OCI-LY3 (cell line): ENCODE measurements around the gene PPY.
"Not testable (repeated sequence)": the region's sequence is repeated elsewhere in the genome, so short reads cannot be mapped to it uniquely, and the experiment has no call there.

Experiments used
- H2AFZ ChIP-seq: fragments of 200-600, 300-600 bp; shearing (Covaris generic); 2 replicates; pipeline ENCODE4 v1.6.0; 2014; ENCODE audit warnings: antibody characterized with exemption, low read depth, low read length
- H3K27ac ChIP-seq: fragments of 200-600, 300-600 bp; sonication (generic); 2 replicates; pipeline ENCODE4 v1.5.1; 2014; ENCODE audit warnings: mild to moderate bottlenecking, low read length, moderate library complexity, mixed read lengths
- H3K27me3 ChIP-seq: fragments of 200-600, 300-600 bp; sonication (generic); 2 replicates; pipeline ENCODE4 v1.6.1; 2014; ENCODE audit warnings: low read depth, low read length, mixed read lengths
- H3K36me3 ChIP-seq: fragments of 200-600, 300-600 bp; sonication (generic); replicated peaks from 2 replicates; pipeline ENCODE3; 2014; ENCODE audit warnings: low read depth, low read length, mixed read lengths
- H3K4me1 ChIP-seq: fragments of 300-600, 200-600 bp; sonication (generic); 2 replicates; pipeline ENCODE4 v1.6.1; 2014; ENCODE audit warnings: low read length, mixed read lengths
- H3K4me2 ChIP-seq: fragments of 200-600, 300-600 bp; sonication (generic); 2 replicates; pipeline ENCODE4 v1.6.1; 2014; ENCODE audit warnings: low read length, mixed read lengths
- H3K4me3 ChIP-seq: fragments of 300-600, 200-600 bp; sonication (generic); 2 replicates; pipeline ENCODE4 v1.5.1; 2014; ENCODE audit warnings: antibody characterized with exemption, mild to moderate bottlenecking, low read length, moderate library complexity
- H3K79me2 ChIP-seq: fragments of 300-600, 200-600 bp; shearing (Covaris generic); 2 replicates; pipeline ENCODE4 v1.6.1; 2014; ENCODE audit warnings: mild to moderate bottlenecking, low read length, mixed read lengths
- H3K9ac ChIP-seq: fragments of 300-600, 200-600 bp; shearing (Covaris generic); 2 replicates; pipeline ENCODE4 v1.6.0; 2014; ENCODE audit warnings: mild to moderate bottlenecking, low read length, moderate library complexity
- H3K9me3 ChIP-seq: fragments of 200-600, 300-600 bp; shearing (Covaris generic); 2 replicates; pipeline ENCODE4 v1.6.1; 2014; ENCODE audit warnings: low read length, mixed read lengths; ENCODE audit not compliant: insufficient read depth
- H4K20me1 ChIP-seq: fragments of 200-600, 300-600 bp; sonication (generic); 2 replicates; pipeline ENCODE4 v1.6.1; 2016; ENCODE audit warnings: low read length, mixed read lengths; ENCODE audit not compliant: insufficient read depth
- CTCF ChIP-seq: fragments of 200-600, 300-600 bp; sonication (generic); IDR thresholded peaks from 2 replicates; pipeline ENCODE4 v1.5.1; 2014; ENCODE audit warnings: antibody characterized with exemption, low read length, low read depth
- EZH2phosphoT487 ChIP-seq: fragments of 200-600 bp; shearing (Covaris generic); IDR thresholded peaks from 2 replicates; pipeline ENCODE4 v1.6.1; 2018; ENCODE audit warnings: antibody characterized with exemption, mixed run types, low read depth

PPY gene

GRCh38 chr17:43961954-43962353 is 19.7 kb upstream of the PPY start:
- Histone ChIP-seq H3K27me3 (no peaks in the 10 kb centered on the region), H3K9ac (no peak overlapping the region), H3K27ac (no peak overlapping the region), H2AFZ (peak overlapping the region; percentile 63; the same call in 1 of the 2 replicates), H4K20me1 (no peaks in the 10 kb centered on the region), H3K4me3 (peak overlapping the region; percentile 42), H3K36me3 (no peaks in the 10 kb centered on the region), H3K79me2 (no peaks in the 10 kb centered on the region), H3K4me1 (peaks cover 14% of the 10 kb centered on the region), H3K4me2 (peak overlapping the region; percentile 70), H3K9me3 (no peaks in the 10 kb centered on the region)
- TF ChIP-seq CTCF (no peak), EZH2phosphoT487 (no peak)

- not testable (repeated sequence) for H3K79me2 ChIP-seq, H3K9ac ChIP-seq, H3K4me3 ChIP-seq, H3K27me3 ChIP-seq, H3K4me2 ChIP-seq, H3K36me3 ChIP-seq, H4K20me1 ChIP-seq, H2AFZ ChIP-seq, H3K9me3 ChIP-seq, H3K27ac ChIP-seq
- H3K4me1 ChIP-seq, result peaks cover 14% of the 10 kb centered on the region
These were observed 19.0 kb upstream of the PPY start for GRCh38 chr17:43961292-43961691.

GRCh38 chr17:43958748-43959352 is 16.6 kb upstream of the PPY start:
- H3K27me3 ChIP-seq, result no peaks in the 10 kb centered on the region
- H3K9me3 ChIP-seq, result no peaks in the 10 kb centered on the region
- no peaks in the 10 kb centered on the region for H4K20me1 ChIP-seq
- H3K9ac ChIP-seq, result no peak overlapping the region
- H3K36me3 ChIP-seq, result no peaks in the 10 kb centered on the region
- H3K4me1 ChIP-seq, result peaks cover 14% of the 10 kb centered on the region
- no peaks in the 10 kb centered on the region for H3K79me2 ChIP-seq
- H2AFZ ChIP-seq, result no peak overlapping the region
- TF ChIP-seq EZH2phosphoT487, result no peak
- no peak for TF ChIP-seq CTCF
- H3K4me2 ChIP-seq, result no peak overlapping the region
- H3K4me3 ChIP-seq, result no peak overlapping the region
- H3K27ac ChIP-seq, result no peak overlapping the region

- no peaks in the 10 kb centered on the region for H3K36me3 ChIP-seq
- H3K27ac ChIP-seq, result no peak overlapping the region
- H3K4me1 ChIP-seq, result no peaks in the 10 kb centered on the region
- H3K4me2 ChIP-seq, result no peak overlapping the region
- H3K27me3 ChIP-seq, result no peaks in the 10 kb centered on the region
- no peaks in the 10 kb centered on the region for H3K9me3 ChIP-seq
- H3K79me2 ChIP-seq, result no peaks in the 10 kb centered on the region
- no peak overlapping the region for H3K9ac ChIP-seq
- TF ChIP-seq EZH2phosphoT487, result no peak
- no peak for TF ChIP-seq CTCF
- no peaks in the 10 kb centered on the region for H4K20me1 ChIP-seq
- H3K4me3 ChIP-seq, result no peak overlapping the region
- H2AFZ ChIP-seq, result no peak overlapping the region
These were observed 13.9 kb upstream of the PPY start for GRCh38 chr17:43956222-43956621.
